ENCODE data around the gene DDX42. TPM values are rescaled to one million over a fixed set of nuclear protein-coding genes. Genes with fewer than 3 reads are reported as not detected.

Gene DDX42
- total RNA-seq, 2 experiments from 2014 or later: 112 to 117 TPM

DNA sequence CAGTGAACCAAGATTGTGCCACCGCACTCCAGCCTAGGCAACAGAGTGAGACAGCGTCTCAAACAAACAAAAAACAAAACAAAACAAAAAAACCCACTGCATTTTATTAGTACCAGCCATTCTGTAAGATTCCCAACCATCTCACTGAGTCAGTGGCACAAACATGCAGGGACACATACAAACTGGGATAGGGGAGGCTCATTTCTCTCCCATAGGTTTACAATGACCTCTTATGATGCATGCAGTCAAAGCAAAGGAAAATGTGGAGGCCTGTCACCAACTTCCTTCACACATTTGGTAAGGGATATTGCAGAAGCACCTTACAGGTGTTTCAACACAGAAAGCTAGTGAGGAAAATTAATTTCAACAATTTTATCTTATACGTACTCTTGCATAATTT is 19.9 kb upstream of the DDX42 start:
- Mint-ChIP-seq H3K4me1 (ENCODE audit: low read depth) (peaks cover 18% of the 10 kb centered on the region), H3K27me3 (no peaks in the 10 kb centered on the region), H3K9me3 (no peaks in the 10 kb centered on the region), H3K27ac (no peak overlapping the region), H3K36me3 (ENCODE audit: low read depth) (peaks cover 79% of the 10 kb centered on the region), H3K4me3 (no peak overlapping the region)
- DNase-seq (no peak), ATAC-seq (ENCODE audit: poor library complexity) (no peak)
- intact Hi-C loops (cut with DNase I, micrococcal nuclease): no loop called here
- Histone ChIP-seq H3K27ac (ENCODE audit: low read depth in 1 of 2, low read length in 2 of 2) (no peak overlapping the region), H3K9me3 (ENCODE audit: control insufficient read depth in 1 of 2, insufficient read depth in 1 of 2, low read length in 2 of 2) (no peaks in the 10 kb centered on the region), H3K4me1 (ENCODE audit: insufficient read depth, low read length) (peaks cover 8% of the 10 kb centered on the region), H3K36me3 (ENCODE audit: insufficient read depth, low read length) (peaks cover 52% of the 10 kb centered on the region), H3K4me3 (ENCODE audit: low read length) (no peak overlapping the region), H3K27me3 (ENCODE audit: control insufficient read depth in 1 of 2, insufficient read depth in 2 of 2, low read length in 2 of 2) (no peaks in the 10 kb centered on the region)
- ChIA-PET POLR2A (interaction anchor here (2.4 kb wide), 1 partner anchor 19 kb away, joined by 7 read pairs; the partner anchor contains the start of genes CCDC47 and DDX42), CTCF (no interaction called here)
- TF ChIP-seq, protein P1, sequence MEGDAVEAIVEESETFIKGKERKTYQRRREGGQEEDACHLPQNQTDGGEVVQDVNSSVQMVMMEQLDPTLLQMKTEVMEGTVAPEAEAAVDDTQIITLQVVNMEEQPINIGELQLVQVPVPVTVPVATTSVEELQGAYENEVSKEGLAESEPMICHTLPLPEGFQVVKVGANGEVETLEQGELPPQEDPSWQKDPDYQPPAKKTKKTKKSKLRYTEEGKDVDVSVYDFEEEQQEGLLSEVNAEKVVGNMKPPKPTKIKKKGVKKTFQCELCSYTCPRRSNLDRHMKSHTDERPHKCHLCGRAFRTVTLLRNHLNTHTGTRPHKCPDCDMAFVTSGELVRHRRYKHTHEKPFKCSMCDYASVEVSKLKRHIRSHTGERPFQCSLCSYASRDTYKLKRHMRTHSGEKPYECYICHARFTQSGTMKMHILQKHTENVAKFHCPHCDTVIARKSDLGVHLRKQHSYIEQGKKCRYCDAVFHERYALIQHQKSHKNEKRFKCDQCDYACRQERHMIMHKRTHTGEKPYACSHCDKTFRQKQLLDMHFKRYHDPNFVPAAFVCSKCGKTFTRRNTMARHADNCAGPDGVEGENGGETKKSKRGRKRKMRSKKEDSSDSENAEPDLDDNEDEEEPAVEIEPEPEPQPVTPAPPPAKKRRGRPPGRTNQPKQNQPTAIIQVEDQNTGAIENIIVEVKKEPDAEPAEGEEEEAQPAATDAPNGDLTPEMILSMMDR (IDR thresholded peaks at IDR 0.05): no peak

DNA sequence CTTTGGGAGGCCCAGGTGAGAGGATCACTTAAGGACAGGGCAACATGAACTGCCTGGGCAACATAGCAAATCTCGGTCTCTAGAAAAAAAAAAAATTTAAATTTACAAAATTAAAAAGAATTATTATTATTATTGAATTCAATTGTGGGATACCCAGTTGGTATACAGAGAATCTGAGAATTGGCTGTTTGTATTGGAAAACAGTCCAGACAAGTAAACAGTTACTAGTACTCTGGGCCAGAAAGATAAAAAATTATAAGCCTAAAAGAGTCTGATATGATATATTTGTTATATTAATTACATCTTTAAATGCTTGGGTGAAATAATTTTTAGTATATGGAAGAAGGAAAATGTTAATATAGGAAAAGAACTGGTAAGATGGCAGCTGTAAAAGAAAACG is 15.5 kb upstream of the DDX42 start:
- Histone ChIP-seq H3K27ac (ENCODE audit: low read depth in 1 of 2, low read length in 2 of 2) (no peak overlapping the region), H3K9me3 (ENCODE audit: control insufficient read depth in 1 of 2, insufficient read depth in 1 of 2, low read length in 2 of 2) (no peaks in the 10 kb centered on the region), H3K4me3 (ENCODE audit: low read length) (no peak overlapping the region), H3K27me3 (ENCODE audit: control insufficient read depth in 1 of 2, insufficient read depth in 2 of 2, low read length in 2 of 2) (no peaks in the 10 kb centered on the region), H3K36me3 (ENCODE audit: insufficient read depth, low read length) (peaks cover 65% of the 10 kb centered on the region), H3K4me1 (ENCODE audit: insufficient read depth, low read length) (no peaks in the 10 kb centered on the region)
- Mint-ChIP-seq H3K4me1 (ENCODE audit: low read depth) (peaks cover 5% of the 10 kb centered on the region), H3K27ac (no peak overlapping the region), H3K4me3 (no peak overlapping the region), H3K9me3 (no peaks in the 10 kb centered on the region), H3K36me3 (ENCODE audit: low read depth) (peaks cover 89% of the 10 kb centered on the region), H3K27me3 (no peaks in the 10 kb centered on the region)
- CTCF ChIA-PET: no interaction called here
- TF ChIP-seq, protein P1 (IDR thresholded peaks at IDR 0.05): no peak
- intact Hi-C loops (cut with DNase I, micrococcal nuclease): no loop called here
- DNase-seq: no peak
- ATAC-seq (ENCODE audit: poor library complexity): no peak
- POLR2A ChIA-PET: no interaction called here

DNA sequence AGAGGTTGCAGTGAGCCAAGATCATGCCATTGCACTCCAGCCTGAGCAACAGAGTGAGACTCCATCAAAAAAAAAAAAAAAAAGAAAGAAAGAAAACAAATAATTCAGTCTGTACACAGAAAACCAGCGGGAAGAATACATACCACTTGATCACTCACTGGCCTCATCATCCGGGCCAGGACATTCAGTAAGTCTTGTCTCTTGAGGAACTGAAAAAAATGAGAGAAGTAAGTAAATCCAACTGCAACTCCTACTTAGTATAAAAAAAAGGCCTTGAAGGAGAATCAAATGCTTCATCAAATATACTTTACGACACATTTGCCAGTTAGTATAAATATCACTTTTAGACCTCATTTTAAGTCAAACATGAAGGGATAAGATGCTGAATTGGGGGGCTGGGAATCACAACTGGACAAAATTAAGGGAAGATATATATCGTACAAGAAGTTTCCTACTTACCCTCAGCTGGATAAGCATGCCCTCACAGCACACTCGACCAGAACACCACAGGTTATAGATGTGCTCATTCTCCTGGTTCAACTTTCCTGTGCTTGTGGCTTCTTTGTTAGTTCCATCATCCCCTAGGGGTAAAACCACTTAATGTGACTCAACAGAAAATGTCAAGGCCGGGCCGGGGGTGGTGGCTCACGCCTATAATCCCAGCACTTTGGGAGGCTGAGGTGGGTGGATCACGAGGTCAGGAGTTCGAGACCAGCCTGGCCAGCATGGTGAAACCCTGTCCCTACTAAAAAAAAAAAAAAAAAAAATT is 13.0 kb upstream of the DDX42 start:
- no peaks in the 10 kb centered on the region for H3K9me3 Mint-ChIP-seq
- no peak overlapping the region for H3K4me3 Mint-ChIP-seq
- peaks cover 17% of the 10 kb centered on the region for H3K4me1 Mint-ChIP-seq (ENCODE audit: low read depth)
- Histone ChIP-seq H3K27ac (ENCODE audit: low read depth in 1 of 2, low read length in 2 of 2) (no peak overlapping the region), H3K9me3 (ENCODE audit: control insufficient read depth in 1 of 2, insufficient read depth in 1 of 2, low read length in 2 of 2) (no peaks in the 10 kb centered on the region), H3K4me1 (ENCODE audit: insufficient read depth, low read length) (no peaks in the 10 kb centered on the region), H3K4me3 (ENCODE audit: low read length) (no peak overlapping the region), H3K27me3 (ENCODE audit: control insufficient read depth in 1 of 2, insufficient read depth in 2 of 2, low read length in 2 of 2) (no peaks in the 10 kb centered on the region), H3K36me3 (ENCODE audit: insufficient read depth, low read length) (peaks cover 71% of the 10 kb centered on the region)
- ChIA-PET CTCF (interaction anchor here (0.7 to 1.4 kb wide), 2 partner anchors 11 to 25 kb away, joined by 3 read pairs; no protein-coding TSS in a partner anchor), POLR2A (interaction anchor here (5.2 kb wide), 1 partner anchor 12 kb away, joined by 29 read pairs; the partner anchor contains the start of genes CCDC47 and DDX42)
- no peak for ATAC-seq (ENCODE audit: poor library complexity)
- intact Hi-C loops (cut with DNase I, micrococcal nuclease): no loop called here
- DNase-seq: no peak
- H3K27ac Mint-ChIP-seq: no peak overlapping the region
- TF ChIP-seq, protein P1 (IDR thresholded peaks at IDR 0.05): no peak
- peaks cover 88% of the 10 kb centered on the region for H3K36me3 Mint-ChIP-seq (ENCODE audit: low read depth)
- H3K27me3 Mint-ChIP-seq: no peaks in the 10 kb centered on the region

All from CD4-positive, alpha-beta T cell (primary cell).